Dermis blood vessel endothelial cell (primary cell): ENCODE data around the gene TGFBR3. TPM values are rescaled to one million over a fixed set of nuclear protein-coding genes. Genes with fewer than 3 reads are reported as not detected.

Experiments used
- DNase-seq: peaks from one replicate; pipeline ENCODE4 v3.0.0; 2010
- total RNA-seq: library from RNA; depleted of rRNA; stranded (reverse); fragments of >200 nt; gene quantifications from 2 replicates; pipeline ENCODE4 v1.2.3, GENCODE V29; 2014

TGFBR3 gene
- total RNA-seq, 1 donor from 2014 or later = 33.2 TPM

- DNase-seq = no peak
Observed at GRCh38 chr1:91754348-91754747, 131.6 kb downstream of the TGFBR3 start.

GRCh38 chr1:91753878-91754277 is 132.1 kb downstream of the TGFBR3 start:
- DNase-seq = no peak

GRCh38 chr1:91752324-91752723 is 133.6 kb downstream of the TGFBR3 start:
- DNase-seq = no peak

GRCh38 chr1:91751275-91751674 is 134.7 kb downstream of the TGFBR3 start:
- DNase-seq = peak; percentile 30

GRCh38 chr1:91750398-91750996 is 135.5 kb downstream of the TGFBR3 start:
- DNase-seq = no peak

GRCh38 chr1:91749788-91750231 is 136.1 kb downstream of the TGFBR3 start:
- DNase-seq = no peak

GRCh38 chr1:91747666-91748065 is 138.3 kb downstream of the TGFBR3 start:
- DNase-seq = no peak

GRCh38 chr1:91746728-91747338 is 139.1 kb downstream of the TGFBR3 start:
- DNase-seq = no peak

GRCh38 chr1:91745640-91746373 is 140.1 kb downstream of the TGFBR3 start:
- no peak for DNase-seq

- DNase-seq = peak; percentile 75
Observed at GRCh38 chr1:91744953-91745639, 140.9 kb downstream of the TGFBR3 start.

GRCh38 chr1:91742848-91743292 is 143.1 kb downstream of the TGFBR3 start:
- peak; percentile 50 for DNase-seq

GRCh38 chr1:91741906-91742305 is 144.0 kb downstream of the TGFBR3 start:
- DNase-seq = no peak

GRCh38 chr1:91741301-91741700 is 144.7 kb downstream of the TGFBR3 start:
- no peak for DNase-seq

GRCh38 chr1:91737650-91738049 is 148.3 kb downstream of the TGFBR3 start:
- no peak for DNase-seq

GRCh38 chr1:91736715-91737615 is 149.0 kb downstream of the TGFBR3 start:
- DNase-seq = peak; percentile 55

- no peak for DNase-seq
Observed at GRCh38 chr1:91736146-91736714, 149.7 kb downstream of the TGFBR3 start.

GRCh38 chr1:91735266-91735845 is 150.6 kb downstream of the TGFBR3 start:
- no peak for DNase-seq

GRCh38 chr1:91734761-91735160 is 151.2 kb downstream of the TGFBR3 start:
- DNase-seq = no peak

GRCh38 chr1:91733108-91733710 is 152.7 kb downstream of the TGFBR3 start:
- DNase-seq = no peak

- no peak for DNase-seq
Observed at GRCh38 chr1:91732291-91733107, 153.5 kb downstream of the TGFBR3 start.
